ENCODE results near the gene CUL5.

The CUL5 gene

GRCh38 chr11:108032800-108033199 is 24.1 kb downstream of the CUL5 start:
- H3F3A ChIP-seq (ENCODE audit: control insufficient read depth, insufficient read depth) = no peaks in the 10 kb centered on the region
- no peak overlapping the region for H3K4me3 ChIP-seq (ENCODE audit: low read length)
- H3K27me3 ChIP-seq (ENCODE audit: control insufficient read depth, low read length) = no peaks in the 10 kb centered on the region
- peaks cover 62% of the 10 kb centered on the region for H3K79me2 ChIP-seq (ENCODE audit: control insufficient read depth, low read length)
- no peaks in the 10 kb centered on the region for H3K9me3 ChIP-seq (ENCODE audit: control insufficient read depth, insufficient read depth, low read length)
- H3K4me1 ChIP-seq (ENCODE audit: control insufficient read depth, low read length) = no peaks in the 10 kb centered on the region
- H3K9me2 ChIP-seq (replicated peaks; ENCODE audit: control insufficient read depth, low read length) = no peaks in the 10 kb centered on the region
- H3K27ac ChIP-seq (ENCODE audit: low read depth, low read length) = no peak overlapping the region
- no peak for TF ChIP-seq EZH2phosphoT487 (IDR thresholded peaks at IDR 0.05; ENCODE audit: borderline replicate concordance, low read length)
- TF ChIP-seq CTCF (IDR thresholded peaks at IDR 0.05; ENCODE audit: low read depth, low read length, poor library complexity, severe bottlenecking) = no peak
- H3K4me2 ChIP-seq (ENCODE audit: low read length) = no peak overlapping the region
- H4K20me1 ChIP-seq (ENCODE audit: control insufficient read depth, insufficient read depth, low read depth, low read length) = 0 out of 2 replicates have a peak, but pooled peaks cover 3% of the 10 kb centered on the region
- H3K36me3 ChIP-seq (ENCODE audit: control insufficient read depth, low read length) = peaks cover 43% of the 10 kb centered on the region

- H3K4me1 ChIP-seq (ENCODE audit: control insufficient read depth, low read length) = no peaks in the 10 kb centered on the region
These were observed 25.3 kb downstream of the CUL5 start for GRCh38 chr11:108034034-108034433.

GRCh38 chr11:108034952-108035351 is 26.3 kb downstream of the CUL5 start:
- H3K27me3 ChIP-seq (ENCODE audit: control insufficient read depth, low read length) = no peaks in the 10 kb centered on the region
- H4K20me1 ChIP-seq (ENCODE audit: control insufficient read depth, insufficient read depth, low read depth, low read length) = 0 out of 2 replicates have a peak, but pooled peaks cover 3% of the 10 kb centered on the region
- H3K4me3 ChIP-seq (ENCODE audit: low read length) = no peak overlapping the region
- TF ChIP-seq EZH2phosphoT487 (IDR thresholded peaks at IDR 0.05; ENCODE audit: borderline replicate concordance, low read length) (no peak), CTCF (IDR thresholded peaks at IDR 0.05; ENCODE audit: low read depth, low read length, poor library complexity, severe bottlenecking) (no peak)
- no peaks in the 10 kb centered on the region for H3K4me1 ChIP-seq (ENCODE audit: control insufficient read depth, low read length)
- no peaks in the 10 kb centered on the region for H3K9me2 ChIP-seq (replicated peaks; ENCODE audit: control insufficient read depth, low read length)
- peaks cover 44% of the 10 kb centered on the region for H3K79me2 ChIP-seq (ENCODE audit: control insufficient read depth, low read length)
- H3K9me3 ChIP-seq (ENCODE audit: control insufficient read depth, insufficient read depth, low read length) = no peaks in the 10 kb centered on the region
- H3K36me3 ChIP-seq (ENCODE audit: control insufficient read depth, low read length) = peaks cover 48% of the 10 kb centered on the region
- no peak overlapping the region for H3K27ac ChIP-seq (ENCODE audit: low read depth, low read length)
- H3K4me2 ChIP-seq (ENCODE audit: low read length) = no peak overlapping the region
- no peaks in the 10 kb centered on the region for H3F3A ChIP-seq (ENCODE audit: control insufficient read depth, insufficient read depth)

More at GRCh38 chr11:108034034-108034433, 25.3 kb downstream of the CUL5 start:
- Histone ChIP-seq H3K27ac (ENCODE audit: low read depth, low read length) (no peak overlapping the region), H3K4me2 (ENCODE audit: low read length) (no peak overlapping the region), H3K4me3 (ENCODE audit: low read length) (no peak overlapping the region), H3K9me2 (replicated peaks; ENCODE audit: control insufficient read depth, low read length) (no peaks in the 10 kb centered on the region), H4K20me1 (ENCODE audit: control insufficient read depth, insufficient read depth, low read depth, low read length) (0 out of 2 replicates have a peak, but pooled peaks cover 3% of the 10 kb centered on the region), H3K36me3 (ENCODE audit: control insufficient read depth, low read length) (peaks cover 43% of the 10 kb centered on the region), H3K9me3 (ENCODE audit: control insufficient read depth, insufficient read depth, low read length) (no peaks in the 10 kb centered on the region), H3K27me3 (ENCODE audit: control insufficient read depth, low read length) (no peaks in the 10 kb centered on the region), H3K79me2 (ENCODE audit: control insufficient read depth, low read length) (peaks cover 49% of the 10 kb centered on the region), H3F3A (ENCODE audit: control insufficient read depth, insufficient read depth) (no peaks in the 10 kb centered on the region)
- no peak for TF ChIP-seq EZH2phosphoT487 (IDR thresholded peaks at IDR 0.05; ENCODE audit: borderline replicate concordance, low read length)
- TF ChIP-seq CTCF (IDR thresholded peaks at IDR 0.05; ENCODE audit: low read depth, low read length, poor library complexity, severe bottlenecking) = no peak

Data from DOHH2 (cell line).